Endodermal cell (in vitro differentiated cells): ENCODE measurements around the gene TBC1D2. TPM values are rescaled to one million over a fixed set of nuclear protein-coding genes. Genes with fewer than 3 reads are reported as not detected.

ENCODE experiments used
- DNase-seq: peaks from one replicate; pipeline ENCODE4 v3.0.0-alpha.2; 2017
- H3K27ac ChIP-seq: 2 replicates; pipeline ENCODE4 v1.5.1; 2013; ENCODE audit warnings: mild to moderate bottlenecking, low read depth, low read length, moderate library complexity
- H3K27me3 ChIP-seq: 2 replicates; pipeline ENCODE4 v1.6.1; 2013; ENCODE audit warnings: mild to moderate bottlenecking, low read length, moderate library complexity; ENCODE audit not compliant: insufficient read depth, control insufficient read depth, poor library complexity, severe bottlenecking
- H3K36me3 ChIP-seq: 2 replicates; pipeline ENCODE4 v1.7.0; 2013; ENCODE audit warnings: mild to moderate bottlenecking, low read length, moderate library complexity; ENCODE audit not compliant: control insufficient read depth, insufficient read depth
- H3K4me1 ChIP-seq: one replicate; pipeline ENCODE4 v1.7.0; 2013; ENCODE audit warnings: low read length; ENCODE audit not compliant: control insufficient read depth, insufficient read depth
- H3K4me3 ChIP-seq: 2 replicates; pipeline ENCODE4 v1.5.1; 2013; ENCODE audit warnings: mild to moderate bottlenecking, low read length, moderate library complexity
- H3K9ac ChIP-seq: 2 replicates; pipeline ENCODE4 v1.6.1; 2013; ENCODE audit warnings: mild to moderate bottlenecking, low read length, moderate library complexity; ENCODE audit not compliant: poor library complexity, severe bottlenecking; ENCODE audit errors: extremely low read depth
- H3K9me3 ChIP-seq: 2 replicates; pipeline ENCODE4 v1.6.1; 2013; ENCODE audit warnings: mild to moderate bottlenecking, low read length, moderate library complexity; ENCODE audit not compliant: control insufficient read depth
- H3K27ac Mint-ChIP-seq: 2 replicates; pipeline ENCODE4 v1.8.0; 2020; ENCODE audit warnings: mixed read lengths
- H3K27me3 Mint-ChIP-seq: 2 replicates; pipeline ENCODE4 v1.8.0; 2021; ENCODE audit warnings: mild to moderate bottlenecking, mixed read lengths; ENCODE audit not compliant: insufficient read depth
- H3K36me3 Mint-ChIP-seq: 2 replicates; pipeline ENCODE4 v1.8.0; 2020; ENCODE audit warnings: low read depth, mixed read lengths
- H3K4me1 Mint-ChIP-seq: 2 replicates; pipeline ENCODE4 v1.8.0; 2020; ENCODE audit warnings: mixed read lengths
- H3K4me3 Mint-ChIP-seq: 2 replicates; pipeline ENCODE4 v1.8.0; 2020; ENCODE audit warnings: mild to moderate bottlenecking, moderate library complexity, mixed read lengths
- H3K9me3 Mint-ChIP-seq: 2 replicates; pipeline ENCODE4 v1.8.0; 2020; ENCODE audit warnings: mild to moderate bottlenecking, mixed read lengths
- WGBS, 2 experiments: methylation state at CpG; one replicate each; pipeline versions ENCODE4 v1.1.5 to v1.1.7; 2013; ENCODE audit warnings: missing lambda C conversion rate in 2 of 2, mixed read lengths in 1 of 2; ENCODE audit not compliant: insufficient coverage in 1 of 2, insufficient read length in 1 of 2; 5-methylcytosine and 5-hydroxymethylcytosine counted together
- total RNA-seq, 2 donors: library from RNA; stranded (reverse); fragmentation: NEBNext Ultra II Directional in 1 of 2; extraction: Animal tissue kit (Norgen Biotek cat#: 25700) in 1 of 2; gene quantifications; 2 replicates in 1 of 2; 3 replicates in 1 of 2; pipeline ENCODE4 v1.2.1, GENCODE V29; 2021
- TF ChIP-seq, protein P1 (sequence below): fragments of 200-600 bp; sonication (generic); conservative IDR thresholded peaks from 2 replicates; pipeline ENCODE4 v1.5.0; 2021; ENCODE audit warnings: antibody characterized with exemption, mild to moderate bottlenecking

TBC1D2 gene
- total RNA-seq, 2 donors from 2014 or later = 8.1 to 10.4 TPM

DNA sequence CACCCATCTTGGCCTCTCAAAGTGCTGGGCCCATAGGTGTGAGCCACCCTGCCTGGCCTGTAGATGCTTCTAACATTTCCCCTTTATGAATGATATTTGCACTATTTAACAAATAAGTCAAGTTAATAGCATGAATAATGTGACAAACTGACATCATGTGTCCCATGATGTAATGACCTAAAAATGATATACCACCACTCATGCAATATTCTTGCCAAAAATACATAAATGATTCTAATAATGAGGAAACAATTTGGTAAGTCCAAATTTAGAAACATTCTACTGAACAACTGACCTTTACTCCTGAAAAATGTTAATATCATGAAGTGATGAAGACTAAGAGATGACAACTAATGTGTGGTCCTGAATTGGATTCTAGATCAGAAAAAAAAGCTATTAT is 102.9 kb downstream of the TBC1D2 start:
- TF ChIP-seq, protein P1, sequence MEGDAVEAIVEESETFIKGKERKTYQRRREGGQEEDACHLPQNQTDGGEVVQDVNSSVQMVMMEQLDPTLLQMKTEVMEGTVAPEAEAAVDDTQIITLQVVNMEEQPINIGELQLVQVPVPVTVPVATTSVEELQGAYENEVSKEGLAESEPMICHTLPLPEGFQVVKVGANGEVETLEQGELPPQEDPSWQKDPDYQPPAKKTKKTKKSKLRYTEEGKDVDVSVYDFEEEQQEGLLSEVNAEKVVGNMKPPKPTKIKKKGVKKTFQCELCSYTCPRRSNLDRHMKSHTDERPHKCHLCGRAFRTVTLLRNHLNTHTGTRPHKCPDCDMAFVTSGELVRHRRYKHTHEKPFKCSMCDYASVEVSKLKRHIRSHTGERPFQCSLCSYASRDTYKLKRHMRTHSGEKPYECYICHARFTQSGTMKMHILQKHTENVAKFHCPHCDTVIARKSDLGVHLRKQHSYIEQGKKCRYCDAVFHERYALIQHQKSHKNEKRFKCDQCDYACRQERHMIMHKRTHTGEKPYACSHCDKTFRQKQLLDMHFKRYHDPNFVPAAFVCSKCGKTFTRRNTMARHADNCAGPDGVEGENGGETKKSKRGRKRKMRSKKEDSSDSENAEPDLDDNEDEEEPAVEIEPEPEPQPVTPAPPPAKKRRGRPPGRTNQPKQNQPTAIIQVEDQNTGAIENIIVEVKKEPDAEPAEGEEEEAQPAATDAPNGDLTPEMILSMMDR = no peak
- Histone ChIP-seq H3K9ac (no peak overlapping the region), H3K4me1 (no peaks in the 10 kb centered on the region), H3K36me3 (peaks cover 25% of the 10 kb centered on the region), H3K4me3 (no peak overlapping the region), H3K27me3 (no peaks in the 10 kb centered on the region), H3K9me3 (no peaks in the 10 kb centered on the region), H3K27ac (no peak overlapping the region)
- H3K27ac Mint-ChIP-seq = no peak overlapping the region
- H3K27me3 Mint-ChIP-seq = no peaks in the 10 kb centered on the region
- peaks cover 19% of the 10 kb centered on the region for H3K36me3 Mint-ChIP-seq
- DNase-seq = no peak
- H3K9me3 Mint-ChIP-seq = no peaks in the 10 kb centered on the region
- H3K4me3 Mint-ChIP-seq = no peak overlapping the region
- H3K4me1 Mint-ChIP-seq = no peaks in the 10 kb centered on the region

DNA sequence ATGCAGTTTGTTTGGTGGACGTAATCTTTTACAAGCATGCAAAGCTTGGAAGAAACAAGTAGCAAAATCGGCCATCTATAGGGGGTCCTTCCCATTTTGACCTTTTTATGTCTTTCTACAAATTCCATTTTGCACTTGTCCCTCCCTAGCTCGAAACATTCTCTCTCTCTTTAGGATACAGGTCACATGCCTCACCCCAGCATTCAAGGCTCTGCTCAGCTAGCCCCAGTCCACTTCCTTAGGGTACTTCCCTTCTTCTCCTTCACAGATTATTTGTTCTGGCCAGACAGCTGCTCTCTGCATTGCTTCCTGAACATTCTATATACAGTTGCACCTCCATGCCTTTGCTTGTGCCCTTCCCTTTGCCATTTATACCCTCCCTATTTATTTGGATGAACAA is 104.7 kb downstream of the TBC1D2 start:
- DNase-seq = no peak
- Mint-ChIP-seq H3K4me3 (no peak overlapping the region), H3K27me3 (no peaks in the 10 kb centered on the region), H3K4me1 (no peaks in the 10 kb centered on the region), H3K36me3 (peaks cover 16% of the 10 kb centered on the region), H3K27ac (no peak overlapping the region), H3K9me3 (no peaks in the 10 kb centered on the region)
- WGBS, 2 experiments = 88 to 91% methylated on average over 3 of the region's 3 CpGs
- no peak overlapping the region for H3K9ac ChIP-seq
- no peaks in the 10 kb centered on the region for H3K27me3 ChIP-seq
- TF ChIP-seq, protein P1 = no peak
- no peak overlapping the region for H3K27ac ChIP-seq
- peaks cover 18% of the 10 kb centered on the region for H3K36me3 ChIP-seq
- no peak overlapping the region for H3K4me3 ChIP-seq
- H3K9me3 ChIP-seq = no peaks in the 10 kb centered on the region
- H3K4me1 ChIP-seq = no peaks in the 10 kb centered on the region

DNA sequence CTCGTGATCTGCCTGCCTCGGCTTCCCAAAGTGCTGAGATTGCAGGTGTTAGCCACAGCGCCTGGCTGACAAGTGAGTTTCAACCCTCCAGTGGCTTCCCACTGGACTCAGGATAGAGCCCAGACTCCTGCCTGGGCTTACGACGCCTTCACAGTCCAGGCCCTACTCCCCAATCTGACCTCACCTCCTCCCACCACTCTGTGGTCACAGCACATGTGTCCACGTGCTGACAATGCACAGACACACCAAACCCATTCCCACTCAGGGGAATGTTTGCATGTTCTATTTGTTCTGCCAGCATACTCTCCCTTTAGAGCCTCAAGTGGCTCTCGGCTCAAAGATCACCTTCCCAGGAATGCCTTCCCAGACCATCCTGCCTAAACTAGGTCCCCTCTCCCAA is 105.3 kb downstream of the TBC1D2 start:
- H3K9me3 Mint-ChIP-seq = no peaks in the 10 kb centered on the region
- TF ChIP-seq, protein P1 = no peak
- H3K9me3 ChIP-seq = no peaks in the 10 kb centered on the region
- H3K9ac ChIP-seq = no peak overlapping the region
- H3K4me1 Mint-ChIP-seq = no peaks in the 10 kb centered on the region
- WGBS, 2 experiments = 91 to 93% methylated on average over 7 of the region's 7 CpGs
- H3K27ac Mint-ChIP-seq = no peak overlapping the region
- no peak overlapping the region for H3K4me3 ChIP-seq
- DNase-seq = no peak
- peaks cover 18% of the 10 kb centered on the region for H3K36me3 ChIP-seq
- H3K4me1 ChIP-seq = no peaks in the 10 kb centered on the region
- H3K27me3 Mint-ChIP-seq = no peaks in the 10 kb centered on the region
- H3K27ac ChIP-seq = no peak overlapping the region
- H3K27me3 ChIP-seq = no peaks in the 10 kb centered on the region
- peaks cover 14% of the 10 kb centered on the region for H3K36me3 Mint-ChIP-seq
- H3K4me3 Mint-ChIP-seq = no peak overlapping the region
